ENCODE data around the gene PRR13. TPM values are rescaled to one million over a fixed set of nuclear protein-coding genes. Genes with fewer than 3 reads are reported as not detected.
A peak's percentile ranks its signal among the peaks of the same experiment; 100 is the strongest.

Gene PRR13
- total and polyA plus RNA-seq, 2 of the 13 experiments (the other 11 are each of a cell fraction or from before 2014, with no cell fraction given), result 65.0 to 102 TPM

GRCh38 chr12:53441040-53441833 is at the start of gene PRR13 (continued):
- TF ChIP-seq GLI4 (CRISPR knock-in tag; IDR thresholded peaks at IDR 0.05; ENCODE audit: borderline replicate concordance), result no peak; the same call in 1 of the 2 replicates
- no peak for TF ChIP-seq EED (CRISPR knock-in tag; IDR thresholded peaks at IDR 0.05)
- TF ChIP-seq LRRFIP1 (CRISPR knock-in tag; conservative IDR thresholded peaks at IDR 0.05), result no peak
- no peak for TF ChIP-seq KAT7 (CRISPR knock-in tag; IDR thresholded peaks at IDR 0.05; ENCODE audit: borderline replicate concordance)
- TF ChIP-seq ZNF18 (CRISPR knock-in tag; IDR thresholded peaks at IDR 0.05; ENCODE audit: insufficient replicate concordance), result no peak
- no peak for TF ChIP-seq CAMTA2 (CRISPR knock-in tag; IDR thresholded peaks at IDR 0.05; ENCODE audit: borderline replicate concordance)
- TF ChIP-seq ZXDC (CRISPR knock-in tag; IDR thresholded peaks at IDR 0.05), result no peak
- TF ChIP-seq ZFP41 (CRISPR knock-in tag; IDR thresholded peaks at IDR 0.05; ENCODE audit: borderline replicate concordance), result no peak
- no peak; the same call in 1 of the 2 replicates for TF ChIP-seq PRDM10 (CRISPR knock-in tag; IDR thresholded peaks at IDR 0.05; ENCODE audit: low read depth)
- TF ChIP-seq SP4 (CRISPR knock-in tag; IDR thresholded peaks at IDR 0.05), result 0 out of 2 replicates have a peak, but pooled peaks have one; percentile 52
- no peak for TF ChIP-seq XBP1 (CRISPR knock-in tag; IDR thresholded peaks at IDR 0.05)
- TF ChIP-seq ZNF879 (CRISPR knock-in tag; IDR thresholded peaks at IDR 0.05), result no peak
- TF ChIP-seq ZNF367 (CRISPR knock-in tag; IDR thresholded peaks at IDR 0.05; ENCODE audit: borderline replicate concordance), result no peak
- peak; percentile 30; the same call in 1 of the 2 replicates for TF ChIP-seq TFAP4 (IDR thresholded peaks at IDR 0.05; ENCODE audit: borderline replicate concordance, low read depth)
- TF ChIP-seq ZNF580 (CRISPR knock-in tag; IDR thresholded peaks at IDR 0.05; ENCODE audit: borderline replicate concordance, low read depth), result peak; percentile 17; the same call in 1 of the 2 replicates
- TF ChIP-seq ZNF260 (CRISPR knock-in tag; IDR thresholded peaks at IDR 0.05; ENCODE audit: borderline replicate concordance, low read depth), result no peak

Data from HepG2 (cell line).